H1 (cell line): ENCODE results near the gene CCDC157. TPM values are rescaled to one million over a fixed set of nuclear protein-coding genes. Genes with fewer than 3 reads are reported as not detected.

Source experiments
- CTCF ChIA-PET: fragments of 300-600 bp; sonication (Branson Sonifier 250); formaldehyde crosslinking; loops from one replicate; lab custom pipeline; 2021; ENCODE audit not compliant: partially characterized antibody; lab: Charles Lee
- POLR2A ChIA-PET: fragments of 300-600 bp; sonication (Branson Sonifier 250); formaldehyde crosslinking; loops from one replicate; lab custom pipeline; 2021; ENCODE audit warnings: inconsistent platforms; ENCODE audit not compliant: partially characterized antibody; lab: Charles Lee
- DNase-seq, 2 experiments: peaks; one replicate each; pipeline versions ENCODE4 v3.0.0 to v3.0.0-alpha.2; 2010 to 2022; ENCODE audit warnings: low spot score in 2 of 2, low read depth in 1 of 2, mixed read lengths in 1 of 2
- FAIRE-seq: peaks from 2 replicates; lab custom pipeline; 2011; peaks lifted over from hg19 to GRCh38; lab: Jason Lieb, UNC
- H2AFZ ChIP-seq: 2 replicates; pipeline ENCODE4 v1.8.1; 2012; ENCODE audit warnings: low read length, inconsistent platforms
- H2AK5ac ChIP-seq: 2 replicates; pipeline ENCODE4 v1.6.1; 2013; ENCODE audit warnings: low read depth, low read length
- H2BK120ac ChIP-seq: replicated peaks from 2 replicates; pipeline ENCODE3; 2013; ENCODE audit warnings: low read depth, low read length, inconsistent platforms
- H2BK12ac ChIP-seq: 2 replicates; pipeline ENCODE4 v1.6.1; 2013; ENCODE audit warnings: low read depth, low read length
- H2BK15ac ChIP-seq: 2 replicates; pipeline ENCODE4 v1.6.1; 2013; ENCODE audit warnings: low read length
- H2BK20ac ChIP-seq: 2 replicates; pipeline ENCODE4 v1.6.1; 2013; ENCODE audit warnings: low read length
- H2BK5ac ChIP-seq: 2 replicates; pipeline ENCODE4 v1.6.1; 2013; ENCODE audit warnings: low read depth, low read length
- H3K14ac ChIP-seq: 2 replicates; pipeline ENCODE4 v1.6.1; 2013; ENCODE audit warnings: inconsistent platforms; ENCODE audit not compliant: insufficient read length
- H3K18ac ChIP-seq: 2 replicates; pipeline ENCODE4 v1.6.1; 2013; ENCODE audit warnings: low read length; ENCODE audit errors: extremely low read depth
- H3K23ac ChIP-seq: 2 replicates; pipeline ENCODE4 v1.6.1; 2013; ENCODE audit warnings: inconsistent platforms; ENCODE audit not compliant: insufficient read length
- H3K23me2 ChIP-seq: 2 replicates; pipeline ENCODE4 v1.6.1; 2013; ENCODE audit warnings: low read depth, low read length
- H3K27ac ChIP-seq: 2 replicates; pipeline ENCODE4 v1.6.1; 2011; ENCODE audit warnings: low read depth, low read length, inconsistent platforms
- H3K27me3 ChIP-seq, 4 experiments: replicated peaks in 1 of 4; 1 replicate in 1 of 4; 2 replicates in 3 of 4; pipeline versions ENCODE4 v1.6.1 to v1.8.1; 2011 to 2013; ENCODE audit warnings: low read length in 3 of 4, mild to moderate bottlenecking in 3 of 4, inconsistent platforms in 2 of 4, mixed read lengths in 2 of 4, moderate library complexity in 1 of 4; ENCODE audit not compliant: control insufficient read depth in 3 of 4, insufficient read depth in 3 of 4; ENCODE audit errors: extremely low read depth in 1 of 4
- H3K36me3 ChIP-seq, 4 experiments: 2 replicates each; pipeline versions ENCODE4 v1.6.1 to v1.8.1; 2011 to 2013; ENCODE audit warnings: mild to moderate bottlenecking in 4 of 4, low read length in 3 of 4, moderate library complexity in 2 of 4, control low read depth in 1 of 4, inconsistent platforms in 1 of 4; ENCODE audit not compliant: insufficient read depth in 4 of 4, control insufficient read depth in 2 of 4
- H3K4ac ChIP-seq: replicated peaks from 2 replicates; pipeline ENCODE3; 2013; ENCODE audit warnings: low read length, low read depth, mixed read lengths, inconsistent platforms; ENCODE audit not compliant: insufficient read length
- H3K4me1 ChIP-seq, 4 experiments: replicated peaks in 1 of 4; 1 replicate in 1 of 4; 2 replicates in 3 of 4; pipeline versions ENCODE4 v1.6.1 to v1.8.1; 2011 to 2013; ENCODE audit warnings: low read length in 3 of 4, inconsistent platforms in 2 of 4, mixed read lengths in 1 of 4; ENCODE audit not compliant: insufficient read depth in 4 of 4, control insufficient read depth in 3 of 4
- H3K4me2 ChIP-seq, 2 experiments: 2 replicates each; pipeline versions ENCODE4 v1.6.1 to v1.8.1; 2011 to 2013; ENCODE audit warnings: low read depth in 2 of 2, low read length in 2 of 2, control low read depth in 1 of 2, inconsistent platforms in 1 of 2, mild to moderate bottlenecking in 1 of 2; ENCODE audit not compliant: insufficient read depth in 1 of 2
- H3K4me3 ChIP-seq, 4 experiments: fragments of 200-600, 300-600 bp in 1 of 4; sonication (generic), shearing (Covaris generic), sonication (Bioruptor Twin) in 1 of 4; 2 replicates each; pipeline versions ENCODE4 v1.5.1 to v1.8.1; 2011 to 2016; ENCODE audit warnings: low read length in 4 of 4, low read depth in 3 of 4, control low read depth in 2 of 4, inconsistent platforms in 2 of 4, mild to moderate bottlenecking in 2 of 4, mixed read lengths in 1 of 4, moderate library complexity in 1 of 4; ENCODE audit not compliant: insufficient read depth in 2 of 4; ENCODE audit errors: extremely low read depth in 1 of 4
- H3K56ac ChIP-seq: replicated peaks from 2 replicates; pipeline ENCODE3; 2013; ENCODE audit warnings: low read depth, mild to moderate bottlenecking, mixed read lengths, low read length, inconsistent platforms; ENCODE audit not compliant: insufficient read length
- H3K79me1 ChIP-seq: 2 replicates; pipeline ENCODE4 v1.6.1; 2013; ENCODE audit warnings: low read depth, low read length, control low read depth
- H3K79me2 ChIP-seq, 2 experiments: 2 replicates each; pipeline versions ENCODE4 v1.6.1 to v1.8.1; 2012 to 2013; ENCODE audit warnings: low read length in 2 of 2, mild to moderate bottlenecking in 2 of 2, inconsistent platforms in 1 of 2; ENCODE audit not compliant: insufficient read depth in 2 of 2, control insufficient read depth in 1 of 2
- H3K9ac ChIP-seq, 4 experiments: replicated peaks in 1 of 4; 1 replicate in 1 of 4; 2 replicates in 3 of 4; pipeline versions ENCODE4 v1.6.1 to v1.8.1; 2011 to 2013; ENCODE audit warnings: low read depth in 3 of 4, low read length in 3 of 4, control low read depth in 2 of 4, mild to moderate bottlenecking in 2 of 4, moderate library complexity in 2 of 4, inconsistent platforms in 1 of 4; ENCODE audit errors: extremely low read depth in 1 of 4
- H3K9me3 ChIP-seq, 2 experiments: 2 replicates each; pipeline versions ENCODE4 v1.6.1 to v1.8.1; 2012 to 2013; ENCODE audit warnings: mild to moderate bottlenecking in 2 of 2, moderate library complexity in 2 of 2, control low read depth in 1 of 2, inconsistent platforms in 1 of 2, low read depth in 1 of 2, low read length in 1 of 2, mixed read lengths in 1 of 2; ENCODE audit not compliant: insufficient read depth in 2 of 2
- H4K20me1 ChIP-seq, 2 experiments: replicated peaks in 1 of 2; 2 replicates each; pipeline versions ENCODE3 to v1.8.1; 2011 to 2013; ENCODE audit warnings: inconsistent platforms in 2 of 2, low read length in 2 of 2, mild to moderate bottlenecking in 1 of 2; ENCODE audit not compliant: insufficient read depth in 2 of 2, control insufficient read depth in 1 of 2
- H4K5ac ChIP-seq: 2 replicates; pipeline ENCODE4 v1.6.1; 2013; ENCODE audit warnings: low read length, low read depth, mixed read lengths, inconsistent platforms; ENCODE audit not compliant: insufficient read length
- H4K8ac ChIP-seq: 2 replicates; pipeline ENCODE4 v1.8.0; 2013; ENCODE audit warnings: mild to moderate bottlenecking, moderate library complexity, low read length, inconsistent platforms; ENCODE audit not compliant: insufficient read depth; ENCODE audit errors: extremely low read depth
- H4K91ac ChIP-seq: replicated peaks from 2 replicates; pipeline ENCODE3; 2013; ENCODE audit warnings: low read length, mixed read lengths, inconsistent platforms; ENCODE audit not compliant: insufficient read length
- BACH1 ChIP-seq: IDR thresholded peaks from 2 replicates; pipeline ENCODE4 v1.6.1; 2012; ENCODE audit warnings: low read length, improper control_type of control experiment
- CEBPB ChIP-seq: IDR thresholded peaks from 2 replicates; pipeline ENCODE4 v1.6.1; 2012; ENCODE audit warnings: low read depth, low read length
- CREB1 ChIP-seq: IDR thresholded peaks from 2 replicates; pipeline ENCODE4 v1.6.1; 2012; ENCODE audit warnings: inconsistent platforms
- CTBP2 ChIP-seq: IDR thresholded peaks from 2 replicates; pipeline ENCODE4 v1.7.0; 2011; ENCODE audit warnings: borderline replicate concordance, mild to moderate bottlenecking, moderate library complexity, mixed read lengths, low read length; ENCODE audit not compliant: insufficient read depth, insufficient read length
- JUN ChIP-seq: IDR thresholded peaks from 2 replicates; pipeline ENCODE4 v1.6.1; 2011; ENCODE audit warnings: low read depth, mild to moderate bottlenecking, improper control_type of control experiment, low read length
- KDM1A ChIP-seq: fragments of 200-600, 300-600 bp; sonication (generic); IDR thresholded peaks from 2 replicates; pipeline ENCODE4 v1.7.1; 2016; ENCODE audit warnings: mild to moderate bottlenecking, low read length, borderline replicate concordance
- PHF8 ChIP-seq: fragments of 200-600 bp; sonication (generic); conservative IDR thresholded peaks from 2 replicates; pipeline ENCODE4 v1.7.1; 2012; ENCODE audit warnings: low read depth, mild to moderate bottlenecking, inconsistent platforms, low read length, moderate library complexity
- RFX5 ChIP-seq: IDR thresholded peaks from 2 replicates; pipeline ENCODE4 v1.6.1; 2011; ENCODE audit warnings: low read depth, low read length, improper control_type of control experiment, borderline replicate concordance
- SIN3A ChIP-seq, 2 experiments: IDR thresholded peaks in 1 of 2; conservative IDR thresholded peaks in 1 of 2; 2 replicates each; pipeline ENCODE4 v1.6.1; 2011 to 2012; ENCODE audit warnings: low read length in 2 of 2, improper control_type of control experiment in 1 of 2, low read depth in 1 of 2, mild to moderate bottlenecking in 1 of 2
- SUZ12 ChIP-seq: fragments of 200-600 bp; sonication (generic); IDR thresholded peaks from 2 replicates; pipeline ENCODE4 v1.6.1; 2012; ENCODE audit warnings: mild to moderate bottlenecking, inconsistent platforms, low read length, moderate library complexity, mixed read lengths
- WGBS, 2 experiments: shearing (Covaris generic) in 1 of 2; methylation state at CpG; one replicate each; pipeline versions ENCODE4 v1.1.6 to v1.1.7; 2013 to 2015; ENCODE audit warnings: low lambda C conversion rate in 2 of 2, mixed read lengths in 2 of 2, inconsistent platforms in 1 of 2, low coverage in 1 of 2, missing lambda C conversion rate in 1 of 2; ENCODE audit not compliant: insufficient replicate concordance in 2 of 2, insufficient coverage in 1 of 2, insufficient read length in 1 of 2; ENCODE audit errors: extremely low coverage in 1 of 2, missing lambda C conversion rate in 1 of 2; 5-methylcytosine and 5-hydroxymethylcytosine counted together
- polyA plus RNA-seq, 7 experiments: library from polyadenylated mRNA; depleted of rRNA in 3 of 7; stranded (reverse) in 5 of 7; unstranded in 2 of 7; fragments of >200 nt in 5 of 7; fragments of 200-250 nt in 2 of 7; gene quantifications; 1 replicate in 5 of 7; 2 replicates in 1 of 7; 4 replicates in 1 of 7; pipeline versions ENCODE4 v1.2.1 to v1.2.3, GENCODE V29; 2011 to 2013; ENCODE audit warnings: missing spikeins in 2 of 7, mixed read lengths in 2 of 7
- total RNA-seq: library from RNA; stranded (reverse); fragmentation: NEBNext Ultra II Directional; extraction: Animal tissue kit (Norgen Biotek cat#: 25700); gene quantifications from 2 replicates; pipeline ENCODE4 v1.2.1, GENCODE V29; 2021
- TF ChIP-seq, protein P1 (sequence below): IDR thresholded peaks from 2 replicates; pipeline ENCODE4 v1.6.1; 2012; ENCODE audit warnings: inconsistent platforms
- TF ChIP-seq, protein P2 (sequence below): IDR thresholded peaks from 2 replicates; pipeline ENCODE4 v1.6.1; 2012; ENCODE audit warnings: inconsistent platforms

The CCDC157 gene
- total and polyA plus RNA-seq, 2 of the 8 experiments (the other 6 are each of a cell fraction or from before 2014, with no cell fraction given), result 4.1 to 8.4 TPM

DNA sequence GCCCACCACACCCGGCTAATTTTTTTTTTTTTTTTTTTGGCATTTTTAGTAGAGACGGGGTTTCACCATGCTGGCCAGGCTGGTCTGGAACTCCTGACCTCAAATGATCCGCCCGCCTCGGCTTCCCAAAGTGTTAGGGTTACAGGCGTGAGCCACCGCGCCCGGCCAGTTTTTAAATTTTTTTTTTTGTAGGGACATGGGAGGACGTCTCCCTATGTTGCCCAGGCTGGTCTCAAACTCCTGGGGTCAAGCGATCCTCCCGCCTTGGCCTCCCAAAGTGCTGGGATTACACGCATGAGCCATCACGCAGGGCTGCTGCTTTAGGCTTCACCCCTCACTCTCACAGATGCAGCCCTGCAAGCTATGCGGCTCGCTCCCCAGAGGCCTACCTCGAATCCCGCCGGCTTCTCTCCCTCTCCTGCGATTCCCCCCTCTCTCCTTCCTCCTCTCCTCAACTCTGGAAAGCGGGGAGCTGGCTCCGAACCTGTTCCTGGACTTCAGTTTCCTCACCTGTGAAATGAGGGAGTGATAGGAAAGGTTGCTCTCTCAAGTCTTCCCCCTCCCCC lies 926 bp downstream of the CCDC157 start:
- Histone ChIP-seq H4K91ac (peak overlapping the region; percentile 37), H3K27ac (no peak overlapping the region), H3K79me1 (peaks cover 17% of the 10 kb centered on the region), H2BK12ac (no peak overlapping the region), H2BK120ac (no peak overlapping the region), H3K9ac (peak overlapping the region in 3 of 4 experiments; percentile 3 to 39 (median 13); a peak in 2 of 7 replicates), H2AK5ac (no peak overlapping the region), H2AFZ (no peak overlapping the region), H3K4me2 (peak overlapping the region; percentile 61 to 70), H2BK20ac (no peak overlapping the region), H2BK5ac (no peak overlapping the region), H3K56ac (no peak overlapping the region), H3K9me3 (no peaks in the 10 kb centered on the region), H3K4me1 (peaks cover 3 to 15% (median 7%) of the 10 kb centered on the region in 4 experiments), H3K79me2 (peaks cover 15 to 35% of the 10 kb centered on the region in 2 experiments), H4K5ac (no peak overlapping the region), H4K20me1 (peaks cover 5 to 11% of the 10 kb centered on the region in 2 experiments), H3K18ac (no peak overlapping the region; the same call in 1 of the 2 replicates), H3K23ac (no peak overlapping the region), H3K4me3 (peak overlapping the region; percentile 78 to 93 (median 91); a peak in 6 of 8 replicates), H4K8ac (no peak overlapping the region), H3K14ac (no peak overlapping the region), H3K36me3 (peaks cover 3 to 7% (median 4%) of the 10 kb centered on the region in 4 experiments; a peak in 6 of 8 replicates), H3K23me2 (peaks cover 2% of the 10 kb centered on the region; the same call in 1 of the 2 replicates), H3K4ac (peak overlapping the region; percentile 20), H2BK15ac (no peak overlapping the region), H3K27me3 (no peaks in the 10 kb centered on the region)
- POLR2A ChIA-PET, result interaction anchor here (0.7 to 11.5 kb wide), 15 partner anchors 8 to 69 kb away, joined by 3 to 129 read pairs (median 4); partner anchors contain the start of genes CASTOR1 and TBC1D10A
- CTCF ChIA-PET, result interaction anchor here (0.9 to 2.1 kb wide), 9 partner anchors 17 to 87 kb away, joined by 3 to 9 read pairs (median 3); partner anchors contain the start of gene TBC1D10A
- DNase-seq (no peak), FAIRE-seq (no peak)
- 49% methylated on average over 16 of the region's 22 CpGs; no CpG with 5 or more reads in 1 of the 2 experiments for WGBS, 2 experiments
- TF ChIP-seq, protein P1, sequence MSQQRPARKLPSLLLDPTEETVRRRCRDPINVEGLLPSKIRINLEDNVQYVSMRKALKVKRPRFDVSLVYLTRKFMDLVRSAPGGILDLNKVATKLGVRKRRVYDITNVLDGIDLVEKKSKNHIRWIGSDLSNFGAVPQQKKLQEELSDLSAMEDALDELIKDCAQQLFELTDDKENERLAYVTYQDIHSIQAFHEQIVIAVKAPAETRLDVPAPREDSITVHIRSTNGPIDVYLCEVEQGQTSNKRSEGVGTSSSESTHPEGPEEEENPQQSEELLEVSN, result no peak
- TF ChIP-seq KDM1A (no peak), SIN3A (conservative IDR thresholded peaks at IDR 0.05 in 1 of 2, IDR thresholded peaks at IDR 0.05 in 1 of 2; ENCODE audit: low read depth in 1 of 2, low read length in 2 of 2) (no peak), CTBP2 (no peak), CREB1 (no peak), PHF8 (no peak), BACH1 (no peak), CEBPB (no peak), JUN (no peak), RFX5 (no peak), SUZ12 (no peak)
- TF ChIP-seq, protein P2, sequence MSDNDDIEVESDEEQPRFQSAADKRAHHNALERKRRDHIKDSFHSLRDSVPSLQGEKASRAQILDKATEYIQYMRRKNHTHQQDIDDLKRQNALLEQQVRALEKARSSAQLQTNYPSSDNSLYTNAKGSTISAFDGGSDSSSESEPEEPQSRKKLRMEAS, result no peak
